K562 (cell line): ENCODE data around the gene GJC2. TPM values are rescaled to one million over a fixed set of nuclear protein-coding genes. Genes with fewer than 3 reads are reported as not detected.

ENCODE experiments used
- ARID3A ChIP-seq: IDR thresholded peaks from 2 replicates; pipeline ENCODE4 v1.6.1; 2012; ENCODE audit warnings: low read depth, low read length, improper control_type of control experiment, borderline replicate concordance
- CEBPG ChIP-seq, 3 experiments: fragments of 200-800 bp in 1 of 3; sonication (Bioruptor generic) in 1 of 3; sonication (generic) in 1 of 3; formaldehyde crosslinking in 1 of 3; IDR thresholded peaks in 2 of 3; conservative IDR thresholded peaks in 1 of 3; 2 replicates each; pipeline versions ENCODE4 v1.6.1 to v1.8.0; 2016 to 2022; ENCODE audit warnings: missing compliant biosample characterization in 2 of 3, missing genetic modification characterization in 2 of 3, mild to moderate bottlenecking in 1 of 3, missing genetic modification reagents in 1 of 3
- HES1 ChIP-seq: fragments of 450-650 bp; IDR thresholded peaks from 2 replicates; pipeline ENCODE4 v1.6.1; 2016; ENCODE audit warnings: low read depth, mild to moderate bottlenecking, moderate library complexity
- HMGN3 ChIP-seq: IDR thresholded peaks from 2 replicates; pipeline ENCODE4 v1.6.1; 2011; ENCODE audit warnings: borderline replicate concordance, low read depth, mild to moderate bottlenecking, mixed read lengths, low read length; ENCODE audit not compliant: insufficient read length; ENCODE audit errors: extremely low read depth
- LCOR ChIP-seq: sonication (generic); formaldehyde crosslinking; IDR thresholded peaks from 2 replicates; pipeline ENCODE4 v1.8.0; 2022; ENCODE audit warnings: mild to moderate bottlenecking, missing genetic modification reagents
- MECOM ChIP-seq: fragments of 250-450 bp; sonication (Bioruptor Pico); IDR thresholded peaks from 2 replicates; pipeline ENCODE4 v1.8.0; 2022; ENCODE audit warnings: inconsistent platforms
- MTF1 ChIP-seq: fragments of 250-450 bp; sonication (Bioruptor Pico); IDR thresholded peaks from 2 replicates; pipeline ENCODE4 v1.9.0; 2021; ENCODE audit warnings: moderate library complexity, mild to moderate bottlenecking, inconsistent platforms, borderline replicate concordance
- MYC ChIP-seq, 2 experiments: fragments of 250-450 bp in 1 of 2; sonication (Bioruptor Pico) in 1 of 2; IDR thresholded peaks; 2 replicates each; pipeline versions ENCODE4 v1.5.1 to v1.6.1; 2012 to 2021; ENCODE audit warnings: low read depth in 2 of 2, borderline replicate concordance in 1 of 2, improper control_type of control experiment in 1 of 2, low read length in 1 of 2, mild to moderate bottlenecking in 1 of 2, moderate library complexity in 1 of 2
- POLR2AphosphoS2 ChIP-seq: IDR thresholded peaks from 2 replicates; pipeline ENCODE4 v1.6.1; 2012; ENCODE audit warnings: low read length, improper control_type of control experiment
- SMAD4 ChIP-seq: fragments of 250-450 bp; sonication (Bioruptor Pico); conservative IDR thresholded peaks from 2 replicates; pipeline ENCODE4 v1.8.0; 2021; ENCODE audit warnings: inconsistent platforms, mild to moderate bottlenecking, moderate library complexity
- SRF ChIP-seq, 2 experiments: fragments of 250-450, 450-650 bp in 1 of 2; sonication (Bioruptor Pico) in 1 of 2; sonication (generic) in 1 of 2; formaldehyde crosslinking; IDR thresholded peaks; 2 replicates each; pipeline versions ENCODE4 v1.5.0 to v1.5.1; 2020 to 2022; ENCODE audit warnings: mild to moderate bottlenecking in 1 of 2, missing genetic modification reagents in 1 of 2
- TEAD2 ChIP-seq: fragments of 450-650 bp; IDR thresholded peaks from 2 replicates; pipeline ENCODE4 v1.6.1; 2016; ENCODE audit warnings: missing genetic modification characterization, control low read depth, missing compliant biosample characterization
- ZKSCAN8 ChIP-seq: fragments of 200-800 bp; sonication (Bioruptor generic); IDR thresholded peaks from 2 replicates; pipeline ENCODE4 v1.6.1; 2016; ENCODE audit warnings: missing genetic modification characterization, missing compliant biosample characterization
- ZNF232 ChIP-seq: sonication (generic); formaldehyde crosslinking; IDR thresholded peaks from 2 replicates; pipeline ENCODE4 v1.8.0; 2022; ENCODE audit warnings: mild to moderate bottlenecking, missing genetic modification reagents
- ZNF354B ChIP-seq: fragments of 250-450 bp; sonication (Bioruptor Pico); IDR thresholded peaks from 2 replicates; pipeline ENCODE4 v1.4.0; 2020
- ZNF57 ChIP-seq: fragments of 450-650 bp; formaldehyde crosslinking; IDR thresholded peaks from 2 replicates; pipeline ENCODE4 v1.4.0; 2020; ENCODE audit warnings: mild to moderate bottlenecking, moderate library complexity
- polyA plus RNA-seq, 8 experiments: library from polyadenylated mRNA; depleted of rRNA in 4 of 8; stranded (reverse) in 5 of 8; unstranded in 3 of 8; fragments of >200 nt; fragmentation: Nextera tagmentation in 2 of 8; fragmentation: Illumina TruSeq in 1 of 8; extraction: Ambion mirVana in 2 of 8; extraction: Trizol in 1 of 8; gene quantifications; 2 replicates each; pipeline versions ENCODE4 v1.2.1 to v1.2.3, GENCODE V29; 2011 to 2014; ENCODE audit warnings: inconsistent platforms in 1 of 8, missing spikeins in 1 of 8
- total RNA-seq, 7 experiments: library from RNA; depleted of rRNA in 6 of 7; stranded (reverse); fragments of >200 nt in 6 of 7; fragmentation: Illumina TruSeq in 2 of 7; extraction: Trizol in 2 of 7; gene quantifications; 2 replicates each; pipeline versions ENCODE4 v1.2.1 to v1.2.3, GENCODE V29; 2011 to 2021; ENCODE audit warnings: low replicate concordance in 1 of 7
- TF ChIP-seq, protein P1 (sequence below), 2 experiments: IDR thresholded peaks; 2 replicates each; pipeline ENCODE4 v1.6.1; 2012; ENCODE audit warnings: improper control_type of control experiment in 2 of 2, low read depth in 2 of 2, low read length in 2 of 2, borderline replicate concordance in 1 of 2
- TF ChIP-seq, protein P2 (sequence below): fragments of 450-650 bp; IDR thresholded peaks from 2 replicates; pipeline ENCODE4 v1.6.1; 2016; ENCODE audit warnings: antibody characterized with exemption

GJC2 gene
- total and polyA plus RNA-seq, 9 of the 15 experiments (the other 6 are each of a cell fraction or from before 2014, with no cell fraction given): 0.03 to 0.62 (median 0.11) TPM; not detected in 2

GRCh38 chr1:228178737-228179684 lies 29.3 kb downstream of the GJC2 start (continued):
- TF ChIP-seq HES1 (0 out of 2 replicates have a peak, but pooled peaks have one; percentile 29), MTF1 (CRISPR knock-in tag) (no peak), POLR2AphosphoS2 (no peak), ARID3A (peak; percentile 90), ZNF57 (CRISPR knock-in tag) (no peak), LCOR (CRISPR knock-in tag) (no peak), MECOM (CRISPR knock-in tag) (0 out of 2 replicates have a peak, but pooled peaks have one; percentile 18), MYC (IDR thresholded peaks at IDR 0.05; ENCODE audit: low read depth, low read length) (0 out of 2 replicates have a peak, but pooled peaks have one; percentile 23), MYC (CRISPR knock-in tag; IDR thresholded peaks at IDR 0.05; ENCODE audit: borderline replicate concordance, low read depth) (no peak), ZNF354B (CRISPR knock-in tag) (no peak), SMAD4 (CRISPR knock-in tag) (peak; percentile 93), CEBPG (CRISPR knock-in tag; IDR thresholded peaks at IDR 0.05) (no peak), CEBPG (tag; conservative IDR thresholded peaks at IDR 0.05 in 1 of 2, IDR thresholded peaks at IDR 0.05 in 1 of 2) (no peak), HMGN3 (peak; percentile 81), ZNF232 (CRISPR knock-in tag) (no peak), SRF (CRISPR knock-in tag; IDR thresholded peaks at IDR 0.05) (no peak), TEAD2 (tag) (no peak; the same call in 1 of the 2 replicates), ZKSCAN8 (no peak)
- TF ChIP-seq, protein P1, sequence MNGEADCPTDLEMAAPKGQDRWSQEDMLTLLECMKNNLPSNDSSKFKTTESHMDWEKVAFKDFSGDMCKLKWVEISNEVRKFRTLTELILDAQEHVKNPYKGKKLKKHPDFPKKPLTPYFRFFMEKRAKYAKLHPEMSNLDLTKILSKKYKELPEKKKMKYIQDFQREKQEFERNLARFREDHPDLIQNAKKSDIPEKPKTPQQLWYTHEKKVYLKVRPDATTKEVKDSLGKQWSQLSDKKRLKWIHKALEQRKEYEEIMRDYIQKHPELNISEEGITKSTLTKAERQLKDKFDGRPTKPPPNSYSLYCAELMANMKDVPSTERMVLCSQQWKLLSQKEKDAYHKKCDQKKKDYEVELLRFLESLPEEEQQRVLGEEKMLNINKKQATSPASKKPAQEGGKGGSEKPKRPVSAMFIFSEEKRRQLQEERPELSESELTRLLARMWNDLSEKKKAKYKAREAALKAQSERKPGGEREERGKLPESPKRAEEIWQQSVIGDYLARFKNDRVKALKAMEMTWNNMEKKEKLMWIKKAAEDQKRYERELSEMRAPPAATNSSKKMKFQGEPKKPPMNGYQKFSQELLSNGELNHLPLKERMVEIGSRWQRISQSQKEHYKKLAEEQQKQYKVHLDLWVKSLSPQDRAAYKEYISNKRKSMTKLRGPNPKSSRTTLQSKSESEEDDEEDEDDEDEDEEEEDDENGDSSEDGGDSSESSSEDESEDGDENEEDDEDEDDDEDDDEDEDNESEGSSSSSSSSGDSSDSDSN (IDR thresholded peaks at IDR 0.05; ENCODE audit: borderline replicate concordance in 1 of 2, low read depth in 2 of 2, low read length in 2 of 2): no peak
- TF ChIP-seq, protein P2, sequence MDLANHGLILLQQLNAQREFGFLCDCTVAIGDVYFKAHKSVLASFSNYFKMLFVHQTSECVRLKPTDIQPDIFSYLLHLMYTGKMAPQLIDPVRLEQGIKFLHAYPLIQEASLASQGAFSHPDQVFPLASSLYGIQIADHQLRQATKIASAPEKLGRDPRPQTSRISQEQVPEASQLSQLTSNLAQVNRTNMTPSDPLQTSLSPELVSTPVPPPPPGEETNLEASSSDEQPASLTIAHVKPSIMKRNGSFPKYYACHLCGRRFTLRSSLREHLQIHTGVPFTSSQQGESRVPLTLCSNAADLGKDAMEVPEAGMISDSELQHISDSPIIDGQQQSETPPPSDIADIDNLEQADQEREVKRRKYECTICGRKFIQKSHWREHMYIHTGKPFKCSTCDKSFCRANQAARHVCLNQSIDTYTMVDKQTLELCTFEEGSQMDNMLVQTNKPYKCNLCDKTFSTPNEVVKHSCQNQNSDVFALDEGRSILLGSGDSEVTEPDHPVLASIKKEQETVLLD: peak; percentile 75
